BJ (cell line): Measurements from ENCODE around the gene DPP9. TPM values are rescaled to one million over a fixed set of nuclear protein-coding genes. Genes with fewer than 3 reads are reported as not detected.
"Not testable (repeated sequence)": the region's sequence is repeated elsewhere in the genome, so short reads cannot be mapped to it uniquely, and the experiment has no call there.

Experiments used
- CTCF ChIA-PET: fragments of 350-600 bp; formaldehyde crosslinking; extraction: SDS; loops from one replicate; lab custom pipeline; 2021; ENCODE audit warnings: antibody characterized with exemption, inconsistent platforms; lab: Yijun Ruan, JAX
- POLR2A ChIA-PET: fragments of 300-600 bp; sonication (Branson Sonifier 250); formaldehyde crosslinking; extraction: SDS; loops from one replicate; lab custom pipeline; 2021; ENCODE audit warnings: antibody characterized with exemption; lab: Charles Lee
- DNase-seq: peaks from one replicate; pipeline ENCODE4 v3.0.0-alpha.2; 2011; ENCODE audit warnings: low read depth
- H3K27me3 ChIP-seq: 2 replicates; pipeline ENCODE4 v1.6.0; 2011; ENCODE audit warnings: low read length; ENCODE audit not compliant: control insufficient read depth, insufficient read depth
- H3K36me3 ChIP-seq: 2 replicates; pipeline ENCODE4 v1.5.1; 2011; ENCODE audit warnings: low read length; ENCODE audit not compliant: control insufficient read depth, insufficient read depth
- H3K4me3 ChIP-seq: 2 replicates; pipeline ENCODE4 v1.5.1; 2011; ENCODE audit warnings: low read depth, mild to moderate bottlenecking, control low read depth, low read length
- CTCF ChIP-seq: IDR thresholded peaks from 2 replicates; pipeline ENCODE4 v1.5.1; 2011; ENCODE audit warnings: low read depth, mild to moderate bottlenecking, control low read depth, inconsistent platforms, low read length, moderate library complexity; ENCODE audit not compliant: insufficient read depth
- polyA plus RNA-seq: library from polyadenylated mRNA; depleted of rRNA; stranded (reverse); fragments of >200 nt; gene quantifications from 2 replicates; pipeline ENCODE4 v1.2.3, GENCODE V29; 2011

Gene DPP9
- polyA plus RNA-seq, 1 experiment: 12.3 TPM

DNA sequence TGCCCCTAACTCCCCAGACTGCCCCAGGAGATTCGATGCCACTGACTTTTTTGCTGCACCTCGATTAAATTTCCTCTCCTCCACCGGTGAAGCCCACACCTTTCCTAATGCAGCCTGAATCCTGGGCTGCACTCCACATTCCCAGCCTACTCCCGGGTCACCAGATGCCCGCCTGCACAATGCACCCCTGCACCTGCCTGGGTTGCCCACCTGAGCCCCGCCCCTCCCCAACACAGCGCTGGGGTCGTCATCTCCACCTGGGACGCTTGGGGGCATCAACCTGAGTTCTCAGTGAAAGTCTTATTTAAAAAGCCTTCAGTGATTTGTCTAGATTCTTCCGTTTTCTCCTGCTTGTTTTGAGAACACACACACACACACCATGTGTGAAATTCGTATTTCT lies 24.5 kb upstream of the DPP9 start:
- CTCF ChIA-PET: interaction anchor here (2.9 kb wide), 1 partner anchor 16 kb away, joined by 12 read pairs; no protein-coding TSS in a partner anchor
- POLR2A ChIA-PET: no interaction called here

DNA sequence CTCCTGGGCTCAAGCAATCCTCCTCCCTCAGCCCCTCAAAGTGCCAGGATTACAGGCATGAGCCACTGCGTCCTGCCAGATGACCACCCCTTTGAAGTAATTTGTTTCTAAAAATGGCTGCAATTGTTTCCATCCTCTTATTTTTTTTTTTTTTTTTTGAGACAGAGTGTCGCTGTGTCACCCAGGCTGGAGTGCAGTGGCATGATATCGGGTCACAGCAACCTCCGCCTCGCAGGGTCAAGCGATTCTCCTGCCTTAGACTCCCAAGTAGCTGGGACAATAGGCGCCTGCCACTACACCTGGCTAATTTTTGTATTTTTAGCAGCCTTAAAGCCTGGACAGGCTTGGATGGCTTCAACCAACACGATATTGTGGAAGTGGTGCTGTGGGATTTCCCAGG lies 22.3 kb upstream of the DPP9 start:
- H3K27me3 ChIP-seq: peaks cover 7% of the 10 kb centered on the region
- no peak overlapping the region for H3K4me3 ChIP-seq
- TF ChIP-seq CTCF: no peak
- no peak for DNase-seq
- CTCF ChIA-PET: interaction anchor here (1.8 to 2.9 kb wide), 3 partner anchors 13 to 45 kb away, joined by 7 to 12 read pairs (median 8); partner anchors contain the start of gene FEM1A
- H3K36me3 ChIP-seq: no peaks in the 10 kb centered on the region
- POLR2A ChIA-PET: no interaction called here

More for the DNA sequence above, 24.5 kb upstream of the DPP9 start:
- Histone ChIP-seq H3K36me3 (no peaks in the 10 kb centered on the region), H3K4me3 (no peak overlapping the region), H3K27me3 (peaks cover 7% of the 10 kb centered on the region)
- no peak for DNase-seq
- TF ChIP-seq CTCF: no peak

GRCh38 chr19:4745175-4745574 lies 21.5 kb upstream of the DPP9 start:
- POLR2A ChIA-PET, H3K36me3 ChIP-seq, H3K27me3 ChIP-seq, H3K4me3 ChIP-seq, DNase-seq: not testable (repeated sequence)
- CTCF ChIA-PET: interaction anchor here (1.4 to 2.9 kb wide), 4 partner anchors 13 to 46 kb away, joined by 7 to 12 read pairs (median 8); partner anchors contain the start of gene FEM1A

GRCh38 chr19:4744451-4745174 lies 21.0 kb upstream of the DPP9 start:
- no peak overlapping the region for H3K4me3 ChIP-seq
- POLR2A ChIA-PET: no interaction called here
- peaks cover 6% of the 10 kb centered on the region for H3K27me3 ChIP-seq
- DNase-seq: peak; percentile 70
- TF ChIP-seq CTCF: no peak
- CTCF ChIA-PET: interaction anchor here (0.6 to 2.4 kb wide), 4 partner anchors 12 to 107 kb away, joined by 3 to 8 read pairs (median 6); partner anchors contain the start of gene FEM1A
- no peaks in the 10 kb centered on the region for H3K36me3 ChIP-seq

- no peak for TF ChIP-seq CTCF
- no peak for DNase-seq
- CTCF ChIA-PET: interaction anchor here (2.4 to 2.7 kb wide), 2 partner anchors 10 to 48 kb away, joined by 8 to 20 read pairs; partner anchors contain the start of gene FEM1A
- POLR2A ChIA-PET: no interaction called here
- H3K4me3 ChIP-seq: no peak overlapping the region
- H3K27me3 ChIP-seq: peaks cover 4% of the 10 kb centered on the region
- no peaks in the 10 kb centered on the region for H3K36me3 ChIP-seq
Observed at GRCh38 chr19:4742723-4743646, 19.3 kb upstream of the DPP9 start.
